NCI-H82 treated with DMSO at 0.1 percent for 48 hours (cell line): ENCODE results near the gene PTAFR.

Experiments used
- DNase-seq: peaks from one replicate; lab custom pipeline; 2025; ENCODE audit not compliant: unreplicated experiment; lab: John Stamatoyannopoulos, UW

Gene PTAFR

DNA sequence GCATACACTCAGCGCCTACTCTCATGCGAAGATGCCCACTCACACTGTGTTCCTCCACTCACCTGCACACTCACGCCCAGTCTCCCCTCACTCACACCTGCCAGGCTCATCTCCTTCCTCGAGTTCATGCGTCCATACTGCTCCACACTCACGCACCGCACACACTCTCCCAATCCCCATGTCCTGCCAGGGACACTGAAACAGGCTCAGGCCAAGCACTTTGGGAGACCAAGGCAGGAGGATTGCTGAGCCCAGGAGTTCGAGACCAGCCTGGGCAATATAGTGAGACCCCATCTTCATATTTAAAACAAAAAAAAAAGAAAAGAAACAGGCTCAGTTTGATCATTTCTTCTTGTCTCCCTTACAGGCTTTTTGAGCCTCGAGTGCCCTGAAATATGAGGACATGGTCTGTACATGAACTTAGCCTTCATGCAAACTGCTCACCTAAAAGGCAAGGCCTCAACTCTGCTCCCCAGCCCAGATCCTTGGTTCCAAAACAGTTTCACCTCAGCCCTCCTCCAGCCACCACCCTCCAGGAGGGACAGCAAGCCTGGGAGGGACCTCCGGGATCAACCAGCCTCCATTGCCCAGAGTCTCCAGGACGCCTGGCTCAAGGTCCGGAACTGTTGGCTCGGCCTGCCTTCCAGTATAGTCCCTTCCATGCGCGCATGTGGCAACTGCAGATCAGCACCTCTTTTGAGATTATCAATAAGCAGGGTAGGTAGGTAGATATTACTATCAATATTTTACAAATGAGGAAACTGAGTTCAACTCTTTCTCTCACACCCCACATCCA lies 2.4 kb upstream of the PTAFR start:
- DNase-seq = no peak

DNA sequence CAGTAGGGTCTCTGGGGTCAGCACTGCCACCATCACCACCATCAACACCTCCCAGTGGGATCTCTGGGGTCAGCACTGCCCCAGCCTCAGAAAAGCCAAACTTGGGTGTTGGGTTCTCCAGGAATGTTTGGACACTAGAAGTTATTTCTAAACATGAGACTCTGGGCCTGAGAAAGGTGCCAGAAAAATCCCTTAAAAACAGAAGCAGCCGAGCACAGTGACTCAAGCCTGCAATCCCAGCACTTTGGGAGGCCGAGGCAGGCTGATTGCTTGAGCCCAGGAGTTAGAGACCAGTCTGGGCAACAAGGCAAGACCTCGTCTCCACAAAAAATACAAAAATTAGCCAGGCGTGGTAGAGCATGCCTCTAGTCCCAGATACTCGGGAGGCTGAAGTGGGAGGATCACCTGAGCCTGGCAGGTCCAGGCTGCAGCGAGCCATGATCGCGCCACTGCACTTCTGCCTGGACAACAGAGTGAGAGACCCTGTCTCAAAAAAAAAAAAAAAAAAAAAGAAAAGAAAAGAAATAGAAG lies 470 bp downstream of the PTAFR start:
- no peak for DNase-seq

DNA sequence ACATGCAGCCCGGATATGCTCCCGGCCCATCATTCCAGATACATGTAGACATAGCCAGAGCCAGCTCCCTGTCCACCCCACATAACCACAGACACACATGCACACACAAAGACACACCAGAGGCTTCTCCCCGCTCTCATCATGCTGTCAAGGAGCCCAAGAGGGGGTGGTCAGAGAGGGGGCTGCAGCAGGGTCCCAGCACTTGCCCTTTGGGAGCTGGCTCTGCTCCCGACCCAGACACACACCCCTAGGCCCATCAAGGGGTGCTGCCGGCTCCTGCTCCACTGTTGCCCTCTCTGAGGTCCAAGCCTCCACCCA lies 2.6 kb downstream of the PTAFR start:
- no peak for DNase-seq

DNA sequence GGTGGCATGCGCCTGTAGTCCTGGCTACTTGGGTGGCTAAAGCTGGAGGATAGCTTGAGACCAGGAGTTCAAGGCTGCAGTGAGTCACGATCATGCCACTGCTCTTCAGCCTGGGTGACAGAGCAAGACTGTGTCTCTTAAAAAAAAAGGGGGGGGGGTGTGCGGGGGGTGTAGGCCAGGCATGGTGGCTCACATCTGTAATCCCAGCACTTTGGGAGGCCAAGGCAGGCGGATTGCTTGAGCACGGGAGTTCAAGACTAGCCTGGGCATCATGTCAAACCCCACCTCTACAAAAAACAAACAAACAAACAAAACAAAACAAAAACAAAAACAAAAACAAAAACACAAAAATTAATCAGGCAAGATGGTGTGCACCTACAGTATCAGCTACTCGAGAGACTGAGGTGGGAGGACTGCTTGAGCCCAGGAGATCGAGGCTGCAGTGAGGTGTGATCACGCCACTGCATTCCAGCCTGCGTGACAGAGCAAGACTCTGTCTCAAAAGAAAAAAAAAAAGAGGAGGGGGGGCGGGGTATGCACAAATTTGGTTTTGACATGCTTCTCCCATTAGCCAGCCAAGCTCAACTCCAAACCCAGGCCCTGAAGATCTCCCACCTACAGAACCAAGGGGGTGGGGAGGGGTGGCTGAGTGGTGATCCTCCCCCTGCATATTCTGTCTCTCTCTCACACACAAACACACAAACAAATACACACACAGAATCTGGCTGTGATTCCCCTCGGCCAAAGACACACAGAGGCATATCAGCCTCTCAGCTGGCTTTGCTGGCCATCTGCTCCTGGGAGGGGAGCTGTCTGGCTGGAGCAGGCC lies 3.1 kb downstream of the PTAFR start:
- DNase-seq = peak; percentile 40

DNA sequence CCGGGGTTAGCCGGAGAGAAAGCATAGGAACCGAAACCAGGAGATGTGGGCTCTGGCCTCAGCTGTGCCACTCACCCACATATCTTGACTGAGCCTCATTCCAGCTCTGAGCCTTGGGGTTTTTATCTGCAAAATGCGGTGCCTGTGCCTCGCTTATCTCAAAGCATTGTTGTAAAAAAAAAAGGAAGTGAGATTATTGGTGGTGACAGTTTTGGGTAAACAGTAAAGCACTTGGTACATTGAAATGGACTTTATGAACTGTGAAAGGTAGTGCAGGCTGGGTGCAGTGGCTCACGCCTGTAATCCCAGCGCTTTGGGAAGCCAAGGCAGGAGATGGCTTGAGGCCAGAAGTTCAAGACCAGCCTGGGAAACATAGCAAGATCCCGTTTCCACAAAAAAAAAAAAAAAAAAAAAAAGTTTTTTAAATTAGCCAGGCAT lies 3.8 kb downstream of the PTAFR start:
- no peak for DNase-seq

DNA sequence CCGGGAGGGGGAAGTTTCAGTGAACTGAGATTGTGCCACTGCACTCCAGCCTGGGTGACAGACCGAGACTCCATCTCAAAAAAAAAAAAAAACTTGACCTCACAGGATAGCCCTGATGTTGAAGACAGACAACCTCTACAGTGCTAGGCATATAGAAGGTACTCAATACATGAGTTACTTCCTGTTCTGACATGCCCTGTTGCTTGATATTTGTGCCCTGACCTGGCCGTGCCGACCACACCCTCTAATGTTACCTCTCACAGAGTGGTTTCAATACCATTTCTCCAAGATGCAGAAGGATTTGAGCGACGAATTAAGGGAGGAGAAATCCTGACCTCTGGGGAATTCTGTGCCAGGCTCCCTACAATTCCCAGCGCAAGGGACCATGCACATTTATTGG lies 5.2 kb downstream of the PTAFR start:
- DNase-seq = no peak

DNA sequence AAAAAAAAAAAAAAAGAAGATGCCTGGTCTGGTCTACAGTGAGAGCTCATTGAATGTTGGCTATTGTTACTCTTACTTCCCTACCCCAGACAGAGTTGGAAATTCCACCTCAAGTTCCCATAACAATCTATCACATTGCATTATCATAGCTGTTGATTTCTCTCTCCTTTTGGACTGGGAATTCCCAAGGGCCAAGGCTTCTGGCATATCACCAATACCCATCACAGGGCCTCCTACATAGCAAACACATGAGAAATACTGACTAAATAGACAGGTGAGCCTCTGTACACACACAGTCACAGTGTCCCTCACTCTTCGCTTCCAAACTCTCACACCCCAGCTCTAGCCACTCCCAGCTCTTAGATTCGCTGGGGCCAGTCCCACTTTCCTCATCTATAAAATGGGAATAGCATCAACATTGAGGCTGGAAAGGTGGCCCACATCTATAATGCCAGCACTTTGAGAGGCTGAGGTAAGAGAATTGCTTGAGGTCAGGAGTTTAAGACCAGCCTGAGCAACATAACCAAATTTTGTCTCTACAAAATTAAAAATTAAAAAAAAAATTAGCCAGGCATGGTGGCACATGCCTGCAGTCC lies 6.4 kb downstream of the PTAFR start:
- no peak for DNase-seq

DNA sequence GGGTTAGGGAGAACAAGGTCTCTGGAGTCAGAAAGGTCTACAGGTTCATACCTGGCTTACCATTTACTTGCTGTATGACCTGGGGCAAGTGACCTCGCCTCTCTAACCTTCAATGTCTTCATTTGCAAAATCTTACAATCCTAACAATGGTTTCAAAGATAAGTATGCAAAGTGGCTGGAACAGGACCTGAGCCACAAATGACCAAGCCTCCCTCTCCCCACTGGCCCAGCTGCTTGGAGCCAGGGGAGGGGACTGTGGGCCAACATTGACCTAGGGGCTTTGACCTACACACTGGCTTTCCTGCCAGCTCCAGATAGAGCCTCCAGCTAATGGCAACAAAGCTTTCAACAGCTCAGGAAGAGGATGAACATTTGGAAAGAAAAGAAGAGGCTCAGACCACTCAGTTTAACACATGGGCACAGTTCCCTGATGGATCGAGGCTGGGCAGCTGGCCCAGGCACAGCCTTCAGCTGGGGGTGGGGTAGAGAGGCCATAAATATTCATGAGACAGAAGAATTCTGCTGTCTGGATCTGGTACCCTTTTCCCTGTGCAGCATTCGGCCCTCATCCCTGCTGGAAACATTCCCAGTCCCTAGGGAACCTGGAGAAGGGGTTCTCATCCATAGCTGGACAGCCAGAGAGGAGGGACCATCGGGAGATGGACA lies 12.9 kb downstream of the PTAFR start:
- no peak for DNase-seq

DNA sequence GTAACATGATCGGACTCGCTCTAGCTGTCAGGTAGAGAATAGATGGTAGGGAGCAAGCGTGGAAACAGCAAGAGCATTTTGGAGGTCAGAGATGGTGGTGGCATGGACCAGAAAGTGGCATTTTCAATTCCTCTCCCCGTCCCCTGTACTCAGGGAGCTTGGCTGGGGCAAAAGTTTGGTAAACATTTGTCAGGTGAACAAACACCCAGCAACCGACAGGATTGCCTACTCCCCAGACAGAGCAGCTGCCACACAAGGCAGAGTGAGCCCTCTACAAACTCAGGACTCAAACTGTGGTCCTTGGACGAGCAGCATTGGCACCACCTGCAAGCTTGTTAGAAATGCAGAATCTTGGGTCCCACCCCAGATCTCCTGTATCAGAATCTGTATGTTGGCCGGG lies 14.3 kb downstream of the PTAFR start:
- DNase-seq = no peak

DNA sequence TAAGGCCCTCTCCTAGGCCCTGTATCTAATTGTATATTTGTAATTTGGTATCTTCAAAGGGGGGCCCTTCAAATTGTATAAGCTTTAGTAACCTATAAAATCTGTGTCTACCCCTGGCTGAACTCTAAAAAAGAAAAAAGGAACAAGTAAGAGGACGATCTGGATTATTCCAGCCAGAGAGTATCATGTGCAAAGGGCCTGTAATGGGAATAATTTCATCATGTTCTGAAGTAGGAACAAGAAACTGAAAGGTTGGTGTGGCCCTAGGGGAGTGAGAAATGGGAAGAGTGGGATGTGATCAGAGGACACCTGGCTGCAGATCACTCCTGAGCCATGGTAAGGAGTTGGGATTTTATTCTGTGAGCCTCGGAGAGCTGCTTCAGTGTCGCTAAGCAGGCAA lies 14.7 kb downstream of the PTAFR start:
- DNase-seq = no peak

DNA sequence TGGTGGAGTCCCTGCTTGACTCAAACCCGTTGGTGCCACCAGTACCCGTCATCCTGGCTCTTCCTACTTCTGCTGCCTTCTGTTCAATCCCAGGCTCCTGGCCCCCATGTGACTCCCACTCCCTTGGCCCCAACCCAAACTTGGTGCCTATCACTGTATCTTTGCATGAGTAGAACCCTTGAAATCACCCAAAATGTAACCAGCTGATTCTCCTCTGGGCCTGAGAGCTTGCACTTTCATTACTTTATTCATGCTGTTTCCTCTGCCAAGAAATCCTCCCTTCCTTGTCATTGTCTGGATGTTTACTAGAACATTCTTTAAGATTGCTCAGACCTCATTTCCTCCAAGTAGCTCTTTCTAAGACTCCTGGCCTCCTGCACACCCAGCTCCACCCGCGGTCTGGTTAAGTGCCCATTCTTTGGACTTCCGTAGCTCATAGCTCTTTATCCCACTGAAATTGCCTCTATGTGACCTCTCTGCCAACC lies 15.7 kb downstream of the PTAFR start:
- no peak for DNase-seq

DNA sequence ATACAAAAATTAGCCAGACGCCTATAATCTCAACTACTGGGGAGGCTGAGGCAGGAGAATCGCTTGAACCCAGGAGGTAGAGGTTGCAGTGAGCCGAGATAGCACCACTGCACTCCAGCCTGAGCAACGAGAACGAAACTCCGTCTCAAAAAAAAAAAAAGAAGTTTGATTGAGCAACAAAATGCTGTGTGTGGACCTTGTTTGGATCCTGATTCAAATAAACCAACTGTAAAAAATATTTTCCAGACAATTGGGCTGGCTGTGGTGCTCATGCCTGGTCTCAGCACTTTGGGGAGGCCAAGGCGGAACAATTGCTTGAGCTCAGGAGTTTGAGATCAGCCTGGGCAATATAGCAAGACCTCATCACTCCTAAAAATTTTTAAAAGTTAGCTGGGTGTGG lies 16.8 kb downstream of the PTAFR start:
- no peak for DNase-seq

DNA sequence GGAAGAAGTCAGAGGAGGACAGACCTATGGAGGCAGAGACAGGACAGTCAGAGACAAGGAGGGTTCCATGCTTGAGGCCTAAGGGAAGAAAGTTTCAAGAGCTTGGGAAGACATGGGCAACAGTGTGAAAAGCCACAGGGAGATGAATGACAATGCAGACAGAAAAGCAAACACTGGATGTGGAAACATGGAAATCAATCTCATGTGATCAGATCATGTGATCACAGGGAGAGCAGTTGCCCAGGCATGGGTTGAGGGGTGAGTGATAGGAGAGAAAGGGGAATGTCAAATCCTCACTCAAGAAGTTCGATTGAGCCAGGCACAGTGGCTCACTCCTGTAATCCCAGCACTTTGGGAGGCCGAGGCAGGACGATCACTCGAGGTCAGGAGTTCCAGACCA lies 17.2 kb downstream of the PTAFR start:
- no peak for DNase-seq

DNA sequence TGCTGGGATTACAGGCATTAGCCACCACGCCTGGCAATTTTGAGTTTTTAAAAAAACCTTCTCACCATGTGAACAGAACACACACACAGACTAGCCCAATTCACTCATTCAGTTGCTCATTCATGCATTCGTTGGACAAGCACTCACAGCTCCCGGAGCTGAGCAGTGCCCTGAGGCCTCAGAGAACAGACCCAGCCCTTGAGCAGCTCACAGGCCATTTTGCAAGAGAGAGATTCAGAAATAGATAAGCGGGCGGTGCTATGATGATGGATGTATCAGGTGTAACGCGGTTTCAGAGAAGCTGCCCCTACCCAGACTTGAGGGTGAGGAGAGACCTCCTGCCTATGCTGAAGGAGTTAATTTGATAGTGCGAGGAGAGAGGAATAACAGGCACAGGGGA lies 18.6 kb downstream of the PTAFR start:
- DNase-seq = no peak

DNA sequence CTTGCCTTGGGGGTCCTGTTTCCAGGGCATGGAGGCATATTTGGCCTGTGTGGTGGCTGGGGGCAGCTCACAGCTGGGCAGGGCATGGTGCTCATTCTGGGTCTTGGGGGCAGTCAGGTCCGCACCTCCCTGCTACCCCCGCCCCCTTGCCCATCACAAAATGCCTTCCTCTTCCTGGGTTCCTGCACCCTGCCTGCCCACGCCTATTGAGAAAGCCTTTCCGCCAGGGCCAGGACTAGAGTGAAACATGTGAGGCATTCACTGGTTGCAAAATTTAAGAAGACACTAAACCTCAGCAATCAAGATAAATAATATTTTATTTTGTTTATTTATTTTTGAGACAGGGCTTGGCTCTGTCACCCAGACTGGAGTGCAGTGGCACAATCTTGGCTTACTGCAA lies 19.7 kb downstream of the PTAFR start:
- no peak for DNase-seq

DNA sequence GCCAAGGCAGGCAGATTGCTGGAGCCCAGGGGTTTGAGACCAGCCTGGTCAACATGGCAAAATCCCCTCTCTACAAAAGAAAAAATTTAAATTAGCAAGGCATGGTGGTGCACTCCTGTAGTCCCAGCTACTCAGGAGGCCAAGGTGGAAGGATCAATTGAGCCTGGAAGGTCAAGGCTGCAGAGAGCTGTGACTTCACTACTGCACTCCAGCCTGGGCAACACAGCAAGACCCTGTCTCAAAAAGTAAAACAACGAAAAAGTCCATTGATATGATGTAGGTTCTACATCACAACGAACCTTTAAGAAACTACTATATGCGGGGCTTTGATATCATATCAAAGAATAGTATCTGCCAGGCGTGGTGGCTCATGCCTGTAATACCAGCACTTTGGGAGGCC lies 20.9 kb downstream of the PTAFR start:
- no peak for DNase-seq

DNA sequence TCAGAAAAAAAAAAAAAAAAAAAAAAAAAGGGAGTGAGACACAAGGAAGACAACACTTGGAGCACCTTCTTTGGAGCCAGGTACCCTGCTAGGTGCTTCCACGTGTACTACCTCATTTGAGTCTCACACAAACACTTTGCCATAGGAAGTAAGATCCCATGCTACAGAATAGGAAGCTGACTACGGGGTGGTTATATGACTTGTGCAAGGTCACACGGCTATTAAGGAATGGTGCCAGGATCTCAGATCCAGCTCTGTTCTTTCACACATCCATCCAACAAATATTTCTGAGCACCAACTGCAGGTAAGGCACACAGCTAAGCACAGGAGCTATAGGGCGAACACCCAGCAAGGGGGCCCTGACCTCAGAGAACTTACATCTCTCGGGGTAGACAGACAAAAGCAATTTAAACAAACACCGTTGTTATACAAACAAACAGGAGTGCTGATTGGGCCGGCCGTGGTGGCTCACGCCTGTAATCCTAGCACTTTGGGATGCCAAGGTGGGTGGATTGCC lies 22.4 kb downstream of the PTAFR start:
- DNase-seq = no peak

DNA sequence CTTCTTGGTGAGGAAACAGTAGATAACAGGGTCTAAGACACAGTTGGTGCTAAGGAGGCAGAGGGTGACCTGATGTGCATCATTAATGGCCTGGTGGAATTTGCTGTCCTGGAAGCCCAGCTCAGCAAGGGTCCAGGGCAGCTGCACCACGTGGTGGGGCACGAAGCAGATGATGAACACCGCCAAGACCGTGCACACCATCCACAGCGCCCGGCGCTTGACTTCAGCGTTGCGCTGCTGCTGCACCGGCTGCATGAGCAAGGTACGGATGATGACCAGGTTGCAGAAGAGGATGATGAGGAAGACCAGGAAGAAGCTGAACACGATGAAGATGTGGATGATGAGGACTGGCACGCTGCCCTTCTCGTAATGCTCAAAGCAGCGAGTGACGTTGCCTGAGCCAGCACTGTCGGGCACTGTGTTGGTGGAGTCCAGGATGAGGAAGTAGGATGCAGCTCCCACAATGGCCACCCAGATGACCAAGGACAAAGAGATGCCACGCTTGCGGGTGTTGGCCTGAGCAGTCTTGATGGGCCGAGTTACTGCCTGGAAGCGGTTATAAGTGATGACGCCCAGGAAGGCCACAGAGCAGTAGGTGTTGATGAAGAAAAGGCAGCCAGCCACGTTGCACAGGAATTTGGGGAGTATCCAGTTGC lies 26.2 kb downstream of the PTAFR start:
- no peak for DNase-seq

DNA sequence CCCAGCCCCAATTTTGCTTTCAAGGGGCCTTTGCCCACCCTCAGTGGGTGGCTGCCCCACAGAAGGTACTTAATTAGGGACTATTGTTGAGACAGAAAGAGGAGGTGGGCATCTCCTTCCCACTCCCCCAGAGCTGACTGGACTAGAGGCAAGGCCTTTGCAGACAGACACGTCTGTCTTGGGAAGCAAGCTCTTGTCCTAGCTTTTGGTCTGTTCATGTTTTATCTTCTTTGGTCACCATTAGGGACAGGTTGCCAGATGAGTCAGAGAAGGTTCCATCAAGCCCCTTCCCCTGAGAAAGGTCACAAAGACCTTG lies 27.7 kb downstream of the PTAFR start:
- DNase-seq = no peak

DNA sequence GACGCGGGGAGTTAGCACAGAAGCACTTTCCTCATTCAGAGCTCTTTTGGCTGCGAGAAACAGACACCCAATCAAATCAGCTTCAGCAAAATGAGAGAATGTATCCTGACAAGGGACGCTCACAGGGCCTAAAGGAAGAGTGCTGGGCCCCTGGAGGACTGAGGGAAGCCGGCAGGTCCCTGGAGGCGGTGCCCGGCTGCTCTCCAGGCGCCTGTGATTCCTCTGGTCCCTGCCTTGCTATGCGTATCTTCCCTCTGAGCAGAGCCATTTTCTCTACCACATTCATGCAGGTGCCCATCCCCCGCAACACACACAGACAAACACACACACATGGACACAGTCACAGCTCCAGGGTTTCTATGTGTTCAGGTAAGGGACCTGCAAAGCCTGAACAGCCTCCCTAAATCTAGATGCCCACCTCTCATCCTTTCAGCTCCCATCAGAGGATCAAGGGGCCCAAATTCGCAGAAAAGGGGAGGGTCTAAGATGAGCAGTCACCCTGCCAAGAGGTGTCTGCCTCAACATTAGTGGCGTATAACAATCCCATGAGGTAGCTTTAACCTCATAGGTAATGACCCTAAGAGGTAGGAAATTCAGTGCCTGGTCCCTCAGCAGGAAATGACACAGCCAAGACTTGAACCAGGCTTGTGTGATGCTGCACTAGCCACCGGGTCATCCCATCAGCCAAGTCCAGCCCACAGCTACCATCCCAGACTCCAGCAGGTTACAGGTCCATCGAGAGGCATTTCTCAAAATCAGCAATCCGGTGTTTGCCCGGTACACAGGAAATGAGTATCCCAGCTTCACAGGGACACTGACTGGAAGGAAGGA lies 29.0 kb downstream of the PTAFR start:
- DNase-seq = no peak
